OCI-LY7 (cell line): ENCODE results near the gene PLEK2.

Experiments used
- CTCF ChIP-seq: fragments of 200-600 bp; sonication (generic); conservative IDR thresholded peaks from 2 replicates; pipeline ENCODE4 v1.5.1; 2014; ENCODE audit warnings: mild to moderate bottlenecking, antibody characterized with exemption, low read length, moderate library complexity, mixed read lengths
- EZH2phosphoT487 ChIP-seq: fragments of 200-600 bp; sonication (generic); IDR thresholded peaks from 2 replicates; pipeline ENCODE4 v1.6.1; 2018; ENCODE audit warnings: low read depth, borderline replicate concordance, mild to moderate bottlenecking, mixed run types, antibody characterized with exemption, low read length, moderate library complexity, mixed read lengths

DNA sequence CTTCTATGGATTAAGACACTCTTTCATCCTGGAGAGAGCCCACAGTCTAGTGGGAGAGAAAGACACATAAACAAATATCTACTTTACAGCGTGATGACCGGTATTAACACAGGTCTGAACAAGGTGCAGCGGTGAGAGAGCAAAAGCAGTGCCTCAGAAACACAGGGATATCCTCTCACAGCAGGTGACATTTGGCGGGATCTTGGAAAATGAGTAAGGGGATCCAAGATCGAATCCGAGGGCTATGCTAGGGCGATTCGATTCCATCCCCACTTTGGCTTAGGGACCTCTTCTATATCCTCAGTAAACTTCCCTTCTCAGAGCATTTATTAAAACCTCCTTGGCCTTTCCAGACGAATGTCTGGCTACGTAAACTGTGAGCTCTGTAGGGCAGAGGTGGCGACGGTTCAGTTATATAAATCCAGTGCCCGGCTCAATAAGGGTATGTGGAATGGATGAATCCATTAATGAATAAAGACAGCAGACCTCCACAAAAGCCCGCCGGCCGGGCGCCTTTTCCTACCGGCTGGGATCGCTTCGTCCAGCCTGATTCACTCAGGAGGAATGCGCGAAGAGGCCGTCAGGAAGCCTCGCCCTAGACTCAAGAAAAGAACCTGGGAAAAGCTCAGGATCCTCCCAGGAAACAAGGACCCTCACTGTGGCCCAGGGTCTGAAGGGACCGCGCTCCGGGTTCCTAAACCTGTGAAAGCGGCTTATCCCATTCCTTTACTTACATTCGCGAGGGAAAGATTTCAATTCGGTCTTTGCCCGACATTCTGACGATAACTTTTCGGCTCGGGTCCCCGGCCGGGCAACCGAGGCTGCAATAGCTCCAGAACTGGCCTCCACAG, 52.8 kb downstream of the PLEK2 start:
- TF ChIP-seq CTCF (no peak), EZH2phosphoT487 (no peak)
